Testis (tissue), 3 donors: Measurements from ENCODE around the gene ZBTB47. TPM values are rescaled to one million over a fixed set of nuclear protein-coding genes. Genes with fewer than 3 reads are reported as not detected.

ENCODE experiments used
- DNase-seq: peaks from one replicate; pipeline ENCODE4 v3.0.0-alpha.2; 2019
- H3K27ac ChIP-seq, 2 donors: fragments of 200-600 bp; sonication (generic); one replicate each; pipeline ENCODE4 v1.5.1; 2019
- H3K27me3 ChIP-seq: fragments of 200-600 bp; sonication (generic); one replicate; pipeline ENCODE4 v1.5.1; 2019
- H3K36me3 ChIP-seq: fragments of 200-600 bp; sonication (generic); one replicate; pipeline ENCODE4 v1.5.1; 2017; ENCODE audit warnings: low read depth; ENCODE audit errors: missing control alignments
- H3K4me1 ChIP-seq: fragments of 200-600 bp; sonication (generic); one replicate; pipeline ENCODE4 v1.5.1; 2019
- H3K4me3 ChIP-seq, 2 donors: fragments of 200-600 bp; sonication (generic); one replicate each; pipeline ENCODE4 v1.5.1; 2017 to 2019
- H3K9me3 ChIP-seq: fragments of 200-600 bp; sonication (generic); one replicate; pipeline ENCODE4 v1.5.1; 2017
- POLR2A ChIP-seq: fragments of 450-650 bp; IDR thresholded peaks from one replicate; pipeline ENCODE4 v1.6.1; 2017; ENCODE audit warnings: antibody characterized with exemption, mild to moderate bottlenecking, moderate library complexity
- WGBS, 2 donors: methylation state at CpG; one replicate each; pipeline ENCODE4 v1.1.5; 2018; 5-methylcytosine and 5-hydroxymethylcytosine counted together
- intact Hi-C: fragments of 100-400 bp; cut with DNase I; formaldehyde crosslinking; loops from one replicate; pipeline ENCODE4 v1.15.1; 2023; ENCODE audit warnings: low total_unique reads
- polyA plus RNA-seq: library from polyadenylated mRNA; stranded (reverse); fragments of 350-450 nt; fragmentation: Illumina TruSeq; extraction: RNeasy Lipid Tissue Mini Kit (QIAGEN cat#74804); gene quantifications from one replicate; pipeline ENCODE4 v1.2.3, GENCODE V29; 2014; ENCODE audit warnings: low read depth, low replicate concordance; ENCODE audit not compliant: insufficient read depth
- total RNA-seq, 2 donors: library from RNA; depleted of rRNA; stranded (reverse); fragments of >200 nt; gene quantifications; one replicate each; pipeline ENCODE4 v1.2.3, GENCODE V29; 2016
- TF ChIP-seq, protein P1 (sequence below), 3 experiments: fragments of 450-650 bp in 2 of 3; fragments of 200-600 bp in 1 of 3; sonication (generic) in 1 of 3; IDR thresholded peaks; one replicate each; pipeline ENCODE4 v1.5.1; 2016 to 2019; ENCODE audit warnings: antibody characterized with exemption in 3 of 3, mild to moderate bottlenecking in 2 of 3, moderate library complexity in 1 of 3

Gene ZBTB47
- total and polyA plus RNA-seq, 3 donors from 2014 or later, result 16.7 to 22.8 (median 18.1) TPM

DNA sequence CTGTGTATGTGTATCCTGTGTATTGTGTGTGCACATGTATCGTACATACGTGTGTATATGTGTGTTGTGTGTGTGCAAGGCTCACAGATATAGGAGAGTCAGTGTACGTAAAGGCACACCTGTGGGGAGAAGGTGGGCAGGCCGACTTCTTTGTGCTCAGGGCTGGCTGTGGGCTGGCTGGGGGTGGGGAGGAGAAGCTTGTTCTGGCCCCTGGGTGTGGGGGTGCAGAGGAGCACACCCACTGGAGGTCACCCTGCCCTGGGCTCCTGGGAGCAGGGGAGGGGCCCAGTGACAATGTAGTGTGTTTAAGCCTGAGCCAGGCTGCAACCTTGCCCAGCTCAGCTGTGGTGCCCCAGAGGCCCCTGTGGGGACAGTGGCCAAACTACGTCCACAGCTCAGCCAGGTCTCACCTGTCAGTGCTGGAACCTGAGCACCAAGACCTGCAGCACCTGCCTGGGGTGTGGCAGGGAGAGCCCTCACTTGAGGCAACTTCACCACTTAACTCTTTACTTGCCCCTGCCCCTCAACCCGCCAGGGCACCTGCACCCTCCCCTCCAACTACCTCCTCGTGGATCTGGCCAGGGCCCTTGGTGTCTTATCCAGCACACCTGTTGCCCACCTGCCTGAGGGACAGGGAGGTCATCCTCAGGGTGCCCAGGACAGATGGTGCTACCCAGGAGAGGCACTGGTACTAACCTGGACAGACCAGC lies 51.7 kb downstream of the ZBTB47 start:
- WGBS, 2 donors, result 88 to 89% methylated on average over 6 to 7 of the region's 7 CpGs
- H3K27ac ChIP-seq, result no peak overlapping the region
- no peak for DNase-seq
- H3K4me3 ChIP-seq, result no peak overlapping the region
- H3K4me1 ChIP-seq, result peaks cover 10% of the 10 kb centered on the region
- no peak for TF ChIP-seq POLR2A
- TF ChIP-seq, protein P1, sequence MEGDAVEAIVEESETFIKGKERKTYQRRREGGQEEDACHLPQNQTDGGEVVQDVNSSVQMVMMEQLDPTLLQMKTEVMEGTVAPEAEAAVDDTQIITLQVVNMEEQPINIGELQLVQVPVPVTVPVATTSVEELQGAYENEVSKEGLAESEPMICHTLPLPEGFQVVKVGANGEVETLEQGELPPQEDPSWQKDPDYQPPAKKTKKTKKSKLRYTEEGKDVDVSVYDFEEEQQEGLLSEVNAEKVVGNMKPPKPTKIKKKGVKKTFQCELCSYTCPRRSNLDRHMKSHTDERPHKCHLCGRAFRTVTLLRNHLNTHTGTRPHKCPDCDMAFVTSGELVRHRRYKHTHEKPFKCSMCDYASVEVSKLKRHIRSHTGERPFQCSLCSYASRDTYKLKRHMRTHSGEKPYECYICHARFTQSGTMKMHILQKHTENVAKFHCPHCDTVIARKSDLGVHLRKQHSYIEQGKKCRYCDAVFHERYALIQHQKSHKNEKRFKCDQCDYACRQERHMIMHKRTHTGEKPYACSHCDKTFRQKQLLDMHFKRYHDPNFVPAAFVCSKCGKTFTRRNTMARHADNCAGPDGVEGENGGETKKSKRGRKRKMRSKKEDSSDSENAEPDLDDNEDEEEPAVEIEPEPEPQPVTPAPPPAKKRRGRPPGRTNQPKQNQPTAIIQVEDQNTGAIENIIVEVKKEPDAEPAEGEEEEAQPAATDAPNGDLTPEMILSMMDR (IDR thresholded peaks at IDR 0.05), result no peak
- intact Hi-C loops, result no loop called here
- H3K36me3 ChIP-seq, result no peaks in the 10 kb centered on the region
- no peaks in the 10 kb centered on the region for H3K9me3 ChIP-seq
- H3K27me3 ChIP-seq, result no peaks in the 10 kb centered on the region

DNA sequence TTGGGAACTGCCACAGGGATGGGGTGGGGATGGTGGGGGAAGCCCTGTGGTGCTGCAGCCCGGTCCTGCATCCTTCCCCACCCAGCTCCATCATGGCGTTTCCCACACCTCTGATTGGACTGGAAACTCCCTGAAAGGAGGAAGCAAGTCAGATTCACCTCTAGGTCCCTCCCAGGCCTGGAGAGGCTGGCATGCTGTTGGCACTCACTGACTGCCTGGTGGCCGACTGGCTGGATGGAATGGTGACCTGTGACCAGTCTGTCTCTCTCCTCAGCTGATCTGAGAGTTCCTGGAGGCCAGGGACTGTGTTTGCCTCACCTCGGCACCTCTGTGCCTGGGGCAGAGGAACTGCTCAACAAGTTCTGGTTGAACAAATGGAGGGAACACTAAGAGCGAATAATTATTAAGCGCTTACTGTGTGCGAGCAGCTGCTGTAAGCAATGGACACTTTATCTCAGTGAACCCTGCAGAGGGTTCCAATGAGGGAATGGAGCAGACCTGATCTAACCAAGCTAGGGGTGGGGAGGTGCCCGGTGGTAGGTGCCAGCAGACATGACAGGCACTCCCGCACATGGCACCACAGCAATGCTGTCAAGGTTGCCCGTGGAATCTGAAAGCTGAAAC lies 52.6 kb downstream of the ZBTB47 start:
- Histone ChIP-seq H3K4me1 (peaks cover 10% of the 10 kb centered on the region), H3K27me3 (no peaks in the 10 kb centered on the region), H3K9me3 (no peaks in the 10 kb centered on the region), H3K36me3 (no peaks in the 10 kb centered on the region), H3K4me3 (no peak overlapping the region), H3K27ac (no peak overlapping the region)
- intact Hi-C loops, result no loop called here
- DNase-seq, result no peak
- TF ChIP-seq, protein P1 (IDR thresholded peaks at IDR 0.05), result no peak
- TF ChIP-seq POLR2A, result no peak
- 84 to 85% methylated on average over 9 to 10 of the region's 10 CpGs for WGBS, 2 donors

DNA sequence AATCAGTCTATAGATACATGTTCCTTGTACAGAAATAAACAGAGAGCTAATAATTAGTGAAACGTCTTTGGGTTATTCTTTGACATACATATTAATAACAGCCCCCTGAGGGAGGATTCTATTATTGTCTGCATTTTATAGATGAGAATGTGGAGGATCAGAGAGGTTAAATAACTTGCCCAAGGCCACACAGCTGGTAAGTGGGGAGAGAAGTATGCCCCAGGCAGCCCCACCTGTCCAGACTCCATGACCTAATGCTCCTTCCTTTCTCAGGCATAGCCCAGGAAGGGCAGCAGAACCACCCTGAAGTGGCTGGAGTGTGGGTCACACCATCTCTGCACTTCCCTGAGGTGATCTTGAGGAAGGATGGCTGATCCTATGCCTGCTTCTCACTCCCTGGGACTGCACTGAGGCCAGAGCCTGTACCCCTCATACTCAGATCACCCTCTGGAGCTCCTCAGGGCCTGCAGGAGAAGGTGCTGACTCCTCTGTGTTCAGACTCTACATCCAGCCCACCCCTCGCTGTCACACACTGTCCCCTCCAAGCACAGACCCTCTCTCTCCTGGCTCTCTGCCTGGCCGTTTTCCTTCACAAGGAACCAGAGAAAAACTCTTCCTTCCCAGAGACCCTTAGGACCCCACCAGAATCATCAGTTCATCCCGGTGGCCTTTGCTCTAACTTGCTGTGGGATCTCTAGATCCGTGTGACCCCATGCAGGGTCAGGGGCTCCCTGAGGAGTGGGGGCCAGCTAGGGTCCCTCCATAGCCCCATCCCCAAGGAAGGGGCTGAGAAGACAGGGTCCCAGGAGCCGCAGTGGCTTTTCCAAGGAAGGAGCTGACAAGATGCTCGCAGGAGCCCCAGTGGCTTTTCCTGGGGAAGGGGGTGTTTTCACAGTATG lies 53.5 kb downstream of the ZBTB47 start:
- Histone ChIP-seq H3K9me3 (no peaks in the 10 kb centered on the region), H3K4me1 (peaks cover 8% of the 10 kb centered on the region), H3K27ac (no peak overlapping the region), H3K4me3 (no peak overlapping the region), H3K27me3 (no peaks in the 10 kb centered on the region), H3K36me3 (no peaks in the 10 kb centered on the region)
- intact Hi-C loops, result no loop called here
- no peak for TF ChIP-seq POLR2A
- TF ChIP-seq, protein P1 (IDR thresholded peaks at IDR 0.05), result no peak
- DNase-seq, result no peak
- WGBS, 2 donors, result 78 to 86% methylated on average over 6 to 7 of the region's 7 CpGs

DNA sequence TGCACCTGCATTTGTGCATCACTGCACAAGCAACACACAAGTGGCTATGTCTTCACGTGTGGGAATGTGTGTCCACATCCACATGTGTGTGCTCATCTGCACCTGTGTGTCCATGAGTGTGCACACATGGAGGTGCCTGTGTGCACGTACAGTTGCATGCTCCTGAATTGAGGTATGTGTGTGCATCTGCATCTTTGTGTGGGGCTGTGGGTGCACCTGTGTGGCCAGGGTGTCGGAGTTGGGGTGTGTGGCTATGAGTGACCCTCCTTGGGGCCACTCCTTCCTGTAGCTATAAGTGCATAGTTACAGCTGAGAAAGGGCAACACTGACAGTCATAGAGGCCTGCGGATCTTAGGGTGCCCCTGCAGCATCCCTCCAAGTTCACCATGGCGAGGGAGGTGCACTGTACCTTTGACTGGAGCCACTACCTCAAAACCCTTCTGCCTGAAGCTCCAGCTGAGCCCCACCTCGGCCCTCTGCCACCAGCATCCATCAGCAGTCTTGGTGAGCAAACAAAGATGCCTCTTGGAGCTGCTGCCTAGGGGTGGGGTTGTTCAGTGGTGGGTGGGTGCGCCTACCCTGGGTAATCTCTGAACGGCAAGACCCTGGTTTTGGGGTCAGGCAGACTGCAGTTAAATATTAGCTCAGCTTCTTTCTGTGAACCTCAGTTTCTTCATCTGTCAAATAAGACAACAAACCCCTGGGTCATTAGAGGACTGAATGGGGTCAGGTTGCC lies 54.3 kb downstream of the ZBTB47 start:
- H3K36me3 ChIP-seq, result no peaks in the 10 kb centered on the region
- no peak overlapping the region for H3K27ac ChIP-seq
- no peak overlapping the region for H3K4me3 ChIP-seq
- H3K4me1 ChIP-seq, result peaks cover under 1% of the 10 kb centered on the region
- intact Hi-C loops, result no loop called here
- TF ChIP-seq, protein P1 (IDR thresholded peaks at IDR 0.05), result no peak
- TF ChIP-seq POLR2A, result no peak
- DNase-seq, result no peak
- H3K27me3 ChIP-seq, result no peaks in the 10 kb centered on the region
- no peaks in the 10 kb centered on the region for H3K9me3 ChIP-seq
- 89 to 92% methylated on average over 6 to 8 of the region's 8 CpGs for WGBS, 2 donors
